Body of pancreas (tissue), 4 donors: Measurements from ENCODE around the gene ZNF236. TPM values are rescaled to one million over a fixed set of nuclear protein-coding genes. Genes with fewer than 3 reads are reported as not detected.
"Not testable (repeated sequence)": the region's sequence is repeated elsewhere in the genome, so short reads cannot be mapped to it uniquely, and the experiment has no call there.

Experiments used
- ATAC-seq: fragments of 150-250 bp; one replicate; pipeline ENCODE4 v1.9.1; 2016
- DNase-seq, 4 donors: peaks; one replicate each; pipeline ENCODE4 v3.0.0-alpha.2; 2019
- H3K27ac ChIP-seq, 4 donors: fragments of 200-600 bp; sonication (generic); 1 replicate in 3 of 4; 2 replicates in 1 of 4; pipeline versions ENCODE4 v1.5.1 to v1.6.1; 2016 to 2019; ENCODE audit warnings: mild to moderate bottlenecking in 1 of 4, mixed read lengths in 1 of 4, moderate library complexity in 1 of 4
- H3K27me3 ChIP-seq, 2 donors: fragments of 200-600 bp; sonication (generic); one replicate each; pipeline ENCODE4 v1.6.0; 2016; ENCODE audit warnings: mild to moderate bottlenecking in 1 of 2
- H3K36me3 ChIP-seq, 2 donors: fragments of 200-600 bp; sonication (generic); replicated peaks in 1 of 2; 2 replicates each; pipeline ENCODE4 v1.5.1; 2016; ENCODE audit warnings: low read depth in 2 of 2; ENCODE audit not compliant: insufficient read depth in 1 of 2
- H3K4me1 ChIP-seq: fragments of 200-600 bp; sonication (generic); one replicate; pipeline ENCODE4 v1.6.0; 2016
- H3K4me3 ChIP-seq, 2 donors: fragments of 200-600 bp; sonication (generic); 1 replicate in 1 of 2; 2 replicates in 1 of 2; pipeline ENCODE4 v1.5.1; 2016 to 2019
- H3K9me3 ChIP-seq, 3 donors: fragments of 200-600 bp; sonication (generic); 1 replicate in 2 of 3; 2 replicates in 1 of 3; pipeline ENCODE4 v1.5.1; 2016
- POLR2A ChIP-seq, 3 donors: fragments of 450-650 bp; IDR thresholded peaks; one replicate each; pipeline ENCODE4 v1.6.1; 2016; ENCODE audit warnings: antibody characterized with exemption in 3 of 3, mild to moderate bottlenecking in 2 of 3
- WGBS, 2 donors: methylation state at CpG; one replicate each; pipeline ENCODE4 v1.1.5; 2017; 5-methylcytosine and 5-hydroxymethylcytosine counted together
- intact Hi-C: fragments of 100-400 bp; cut with DNase I; formaldehyde crosslinking; loops from one replicate; pipeline ENCODE4 v1.15.1; 2023
- total RNA-seq, 2 donors: library from RNA; depleted of rRNA; stranded (reverse); fragments of >200 nt; gene quantifications; one replicate each; pipeline ENCODE4 v1.1.0, GENCODE V29; 2016
- TF ChIP-seq, protein P1 (sequence below), 7 experiments: fragments of 450-650 bp in 4 of 7; fragments of 200-600 bp in 3 of 7; sonication (generic) in 3 of 7; IDR thresholded peaks; one replicate each; pipeline ENCODE4 v1.5.1; 2016 to 2019; ENCODE audit warnings: antibody characterized with exemption in 7 of 7

The ZNF236 gene
- total RNA-seq, 2 donors from 2014 or later: 9.6 to 22.7 TPM

DNA sequence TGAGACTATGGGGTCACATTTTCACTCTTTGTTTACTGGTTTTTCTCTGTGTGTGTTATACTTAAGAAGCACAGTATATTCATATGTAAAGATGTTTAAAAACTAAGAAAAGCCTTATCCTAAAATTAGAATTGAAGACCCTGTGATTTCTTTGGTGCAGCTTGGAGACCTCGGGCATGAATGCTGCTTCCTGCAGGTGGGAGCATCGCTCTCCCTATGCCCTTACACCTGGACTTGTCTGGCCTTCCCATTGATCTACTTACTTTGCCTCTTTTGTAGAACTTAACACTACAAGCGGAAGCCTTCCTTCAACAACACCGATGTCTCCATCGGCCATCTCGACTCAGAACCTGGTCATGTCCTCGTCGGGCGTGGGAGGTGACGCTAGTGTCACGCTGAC, 114.5 kb downstream of the ZNF236 start:
- TF ChIP-seq POLR2A (IDR thresholded peaks at IDR 0.05): no peak
- TF ChIP-seq, protein P1, sequence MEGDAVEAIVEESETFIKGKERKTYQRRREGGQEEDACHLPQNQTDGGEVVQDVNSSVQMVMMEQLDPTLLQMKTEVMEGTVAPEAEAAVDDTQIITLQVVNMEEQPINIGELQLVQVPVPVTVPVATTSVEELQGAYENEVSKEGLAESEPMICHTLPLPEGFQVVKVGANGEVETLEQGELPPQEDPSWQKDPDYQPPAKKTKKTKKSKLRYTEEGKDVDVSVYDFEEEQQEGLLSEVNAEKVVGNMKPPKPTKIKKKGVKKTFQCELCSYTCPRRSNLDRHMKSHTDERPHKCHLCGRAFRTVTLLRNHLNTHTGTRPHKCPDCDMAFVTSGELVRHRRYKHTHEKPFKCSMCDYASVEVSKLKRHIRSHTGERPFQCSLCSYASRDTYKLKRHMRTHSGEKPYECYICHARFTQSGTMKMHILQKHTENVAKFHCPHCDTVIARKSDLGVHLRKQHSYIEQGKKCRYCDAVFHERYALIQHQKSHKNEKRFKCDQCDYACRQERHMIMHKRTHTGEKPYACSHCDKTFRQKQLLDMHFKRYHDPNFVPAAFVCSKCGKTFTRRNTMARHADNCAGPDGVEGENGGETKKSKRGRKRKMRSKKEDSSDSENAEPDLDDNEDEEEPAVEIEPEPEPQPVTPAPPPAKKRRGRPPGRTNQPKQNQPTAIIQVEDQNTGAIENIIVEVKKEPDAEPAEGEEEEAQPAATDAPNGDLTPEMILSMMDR (IDR thresholded peaks at IDR 0.05): no peak
- no peak for ATAC-seq
- H3K36me3 ChIP-seq: peaks cover 0 to 10% of the 10 kb centered on the region in 2 donors
- H3K9me3 ChIP-seq: no peaks in the 10 kb centered on the region
- H3K27ac ChIP-seq: no peak overlapping the region
- WGBS, 2 donors: 93 to 94% methylated on average over 11 of the region's 11 CpGs
- DNase-seq: no peak
- H3K4me1 ChIP-seq: no peaks in the 10 kb centered on the region
- intact Hi-C loops: no loop called here
- H3K27me3 ChIP-seq: no peaks in the 10 kb centered on the region
- no peak overlapping the region for H3K4me3 ChIP-seq

DNA sequence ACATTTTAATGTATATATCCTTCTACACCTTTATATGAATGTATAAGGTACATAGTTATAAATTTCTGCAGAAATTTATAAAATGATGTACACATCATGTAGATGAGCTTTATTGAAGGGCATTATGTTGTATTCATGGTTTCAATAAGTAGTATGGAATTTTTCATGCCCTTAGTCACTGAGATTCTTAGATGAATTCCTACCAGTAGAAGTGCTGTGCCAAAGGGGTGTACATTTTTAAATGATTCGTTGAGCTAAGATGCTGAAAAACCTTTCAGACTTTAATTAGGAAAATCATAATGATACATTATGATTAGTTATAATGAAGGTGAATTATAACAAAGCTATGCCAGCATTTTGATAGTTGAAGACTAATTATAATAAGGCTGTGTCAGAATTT, 115.2 kb downstream of the ZNF236 start:
- 59 to 61% methylated on average over 1 of the region's 1 CpG for WGBS, 2 donors
- Histone ChIP-seq H3K4me3 (no peak overlapping the region), H3K27ac (no peak overlapping the region), H3K9me3 (no peaks in the 10 kb centered on the region), H3K36me3 (peaks cover 0 to 10% of the 10 kb centered on the region in 2 donors), H3K4me1 (no peaks in the 10 kb centered on the region), H3K27me3 (no peaks in the 10 kb centered on the region)
- DNase-seq: no peak
- TF ChIP-seq, protein P1 (IDR thresholded peaks at IDR 0.05): no peak
- TF ChIP-seq POLR2A (IDR thresholded peaks at IDR 0.05): no peak
- no peak for ATAC-seq
- intact Hi-C loops: no loop called here

DNA sequence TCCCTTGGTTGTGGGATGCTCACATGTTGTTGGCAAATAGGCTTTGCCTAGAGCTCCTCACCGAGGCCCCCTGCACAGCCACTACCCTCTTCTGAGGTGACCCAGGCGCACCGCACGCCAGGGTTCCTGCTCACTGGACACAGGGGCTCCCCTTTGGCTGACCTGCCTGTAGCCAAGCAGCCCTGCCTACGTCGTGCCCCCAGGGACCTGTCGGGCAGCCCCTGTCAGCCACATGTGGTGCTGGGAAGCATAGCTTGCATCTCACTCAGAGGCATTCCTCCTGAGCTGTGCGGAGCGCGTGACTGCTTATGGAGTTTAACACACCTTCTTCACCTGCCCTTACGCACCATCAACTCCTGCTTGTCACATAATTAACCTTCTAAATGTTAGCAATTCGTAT, 116.3 kb downstream of the ZNF236 start:
- Histone ChIP-seq H3K4me3 (no peak overlapping the region), H3K27me3 (no peaks in the 10 kb centered on the region), H3K36me3 (peaks cover 0 to 10% of the 10 kb centered on the region in 2 donors), H3K27ac (no peak overlapping the region), H3K9me3 (no peaks in the 10 kb centered on the region), H3K4me1 (no peaks in the 10 kb centered on the region)
- no peak for DNase-seq
- intact Hi-C loops: no loop called here
- ATAC-seq: no peak
- 91 to 93% methylated on average over 11 to 12 of the region's 12 CpGs for WGBS, 2 donors
- TF ChIP-seq, protein P1 (IDR thresholded peaks at IDR 0.05): no peak
- TF ChIP-seq POLR2A (IDR thresholded peaks at IDR 0.05): no peak

DNA sequence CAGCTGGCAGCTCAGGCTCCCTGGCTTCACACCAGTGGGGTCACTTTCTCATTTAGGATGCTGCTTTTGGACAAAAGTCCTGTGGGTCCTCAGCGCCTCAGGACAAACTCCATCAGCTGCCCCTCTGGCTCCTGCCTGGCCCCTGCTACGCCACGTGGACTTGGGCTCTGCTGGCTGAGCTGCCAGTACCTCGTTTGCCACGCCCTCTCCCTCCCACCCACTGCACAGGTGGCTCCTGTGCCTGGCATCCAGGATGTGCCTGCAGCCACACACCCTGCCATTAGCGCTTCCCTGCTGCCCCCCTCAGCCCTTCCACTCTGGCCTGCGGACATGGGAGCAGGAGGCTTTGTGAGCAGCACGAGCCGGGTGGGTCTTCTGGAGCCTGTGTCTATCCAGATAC, 118.9 kb downstream of the ZNF236 start:
- no peak overlapping the region for H3K27ac ChIP-seq
- H3K27me3 ChIP-seq: no peaks in the 10 kb centered on the region
- no peaks in the 10 kb centered on the region for H3K4me1 ChIP-seq
- WGBS, 2 donors: 95 to 96% methylated on average over 9 of the region's 9 CpGs
- no peak for DNase-seq
- peaks cover 0 to 10% of the 10 kb centered on the region in 2 donors for H3K36me3 ChIP-seq
- H3K9me3 ChIP-seq: no peaks in the 10 kb centered on the region
- H3K4me3 ChIP-seq: no peak overlapping the region
- ATAC-seq: no peak
- intact Hi-C loops: no loop called here
- no peak for TF ChIP-seq POLR2A (IDR thresholded peaks at IDR 0.05)
- TF ChIP-seq, protein P1 (IDR thresholded peaks at IDR 0.05): no peak

DNA sequence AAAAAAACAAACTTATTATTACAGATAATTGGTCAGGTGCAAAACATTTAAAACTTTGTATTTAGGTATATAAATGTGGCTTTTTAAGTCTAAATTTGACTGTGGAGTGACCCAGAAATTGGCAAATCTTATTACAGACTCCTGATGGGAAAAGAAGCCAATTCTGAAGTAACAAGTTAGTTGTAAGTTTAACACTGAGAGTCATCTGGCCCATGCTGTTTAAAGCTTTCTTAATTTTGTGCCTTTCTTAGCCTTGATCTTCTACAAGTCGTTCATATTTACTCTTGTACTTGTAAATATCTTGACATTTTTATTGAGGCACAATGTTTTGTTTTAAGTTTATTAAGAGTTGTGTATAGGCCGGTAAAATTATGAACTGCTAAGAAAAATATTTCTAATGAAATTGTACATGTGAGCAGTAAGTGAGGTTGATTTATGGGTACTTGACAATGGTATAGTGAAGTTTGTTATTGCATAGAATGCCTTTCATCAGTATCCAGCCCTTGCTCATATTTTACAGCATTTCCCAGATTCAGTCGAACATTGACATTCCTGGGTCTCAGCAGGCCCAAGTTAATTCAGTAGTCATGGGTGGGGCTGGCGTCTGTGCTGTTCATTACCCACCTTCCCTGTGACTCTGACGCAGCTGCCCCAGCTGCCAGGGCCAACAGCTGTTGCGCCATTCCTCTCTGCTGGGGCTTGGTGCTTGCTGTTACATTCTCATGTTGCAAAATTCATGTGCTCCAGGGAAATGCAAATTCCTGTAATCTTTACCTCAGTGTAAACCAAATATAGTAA, 121.4 kb downstream of the ZNF236 start:
- Histone ChIP-seq H3K27ac (no peak overlapping the region), H3K36me3 (peaks cover 0 to 3% of the 10 kb centered on the region in 2 donors), H3K4me1 (no peaks in the 10 kb centered on the region), H3K27me3 (no peaks in the 10 kb centered on the region), H3K4me3 (no peak overlapping the region), H3K9me3 (no peaks in the 10 kb centered on the region)
- WGBS, 2 donors: 88 to 95% methylated on average over 6 of the region's 6 CpGs
- ATAC-seq: no peak
- intact Hi-C loops: no loop called here
- DNase-seq: no peak
- no peak for TF ChIP-seq POLR2A (IDR thresholded peaks at IDR 0.05)
- TF ChIP-seq, protein P1 (IDR thresholded peaks at IDR 0.05): no peak

DNA sequence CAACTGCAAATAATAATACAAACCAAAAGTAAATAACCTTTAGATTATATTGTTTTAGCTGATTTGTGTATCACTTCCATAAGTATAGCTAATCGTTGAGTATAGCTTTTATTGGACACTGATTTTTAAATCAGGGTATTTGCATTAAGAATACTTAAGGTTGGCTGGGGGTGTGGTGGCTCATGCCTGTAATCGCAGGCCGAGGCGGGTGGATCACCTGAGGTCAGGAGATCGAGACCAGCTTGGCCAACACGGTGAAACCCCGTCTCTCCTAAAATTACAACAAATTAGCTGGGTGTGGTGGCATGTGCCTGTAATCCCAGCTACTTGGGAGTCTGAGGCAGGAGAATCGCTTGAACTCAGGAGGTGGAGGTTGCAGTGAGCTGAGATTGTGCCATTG, 122.0 kb downstream of the ZNF236 start:
- H3K27me3 ChIP-seq, H3K27ac ChIP-seq, H3K4me3 ChIP-seq, H3K4me1 ChIP-seq, intact Hi-C loops, H3K36me3 ChIP-seq, H3K9me3 ChIP-seq, DNase-seq, ATAC-seq: not testable (repeated sequence)
- WGBS, 2 donors: 91 to 92% methylated on average over 8 of the region's 8 CpGs
